ENCODE measurements around the gene EVA1B.

DNA sequence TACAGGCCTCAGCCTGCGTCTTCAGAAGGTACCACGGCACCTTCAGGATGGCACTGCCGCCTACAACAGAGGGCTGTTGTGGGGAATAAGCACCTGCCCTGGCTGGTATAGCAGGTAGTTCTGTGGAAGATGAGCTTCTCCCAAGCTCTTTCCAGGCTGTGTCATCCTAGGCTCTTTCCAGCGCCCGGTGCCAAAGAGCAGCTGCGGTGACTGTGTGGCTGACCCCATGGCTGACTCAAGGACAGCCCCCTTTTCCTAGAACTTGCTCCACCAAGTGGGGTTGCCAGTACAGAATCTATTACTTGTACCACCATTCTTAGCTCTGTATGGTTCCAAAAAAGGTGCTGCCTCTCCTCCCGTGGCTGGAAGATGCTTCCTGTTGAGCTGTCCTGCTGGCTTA lies 21.9 kb upstream of the EVA1B start:
- TF ChIP-seq, protein P1, sequence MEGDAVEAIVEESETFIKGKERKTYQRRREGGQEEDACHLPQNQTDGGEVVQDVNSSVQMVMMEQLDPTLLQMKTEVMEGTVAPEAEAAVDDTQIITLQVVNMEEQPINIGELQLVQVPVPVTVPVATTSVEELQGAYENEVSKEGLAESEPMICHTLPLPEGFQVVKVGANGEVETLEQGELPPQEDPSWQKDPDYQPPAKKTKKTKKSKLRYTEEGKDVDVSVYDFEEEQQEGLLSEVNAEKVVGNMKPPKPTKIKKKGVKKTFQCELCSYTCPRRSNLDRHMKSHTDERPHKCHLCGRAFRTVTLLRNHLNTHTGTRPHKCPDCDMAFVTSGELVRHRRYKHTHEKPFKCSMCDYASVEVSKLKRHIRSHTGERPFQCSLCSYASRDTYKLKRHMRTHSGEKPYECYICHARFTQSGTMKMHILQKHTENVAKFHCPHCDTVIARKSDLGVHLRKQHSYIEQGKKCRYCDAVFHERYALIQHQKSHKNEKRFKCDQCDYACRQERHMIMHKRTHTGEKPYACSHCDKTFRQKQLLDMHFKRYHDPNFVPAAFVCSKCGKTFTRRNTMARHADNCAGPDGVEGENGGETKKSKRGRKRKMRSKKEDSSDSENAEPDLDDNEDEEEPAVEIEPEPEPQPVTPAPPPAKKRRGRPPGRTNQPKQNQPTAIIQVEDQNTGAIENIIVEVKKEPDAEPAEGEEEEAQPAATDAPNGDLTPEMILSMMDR (conservative IDR thresholded peaks at IDR 0.05 in 1 of 2, IDR thresholded peaks at IDR 0.05 in 1 of 2; ENCODE audit: extremely low read depth in 1 of 2, insufficient read depth in 1 of 2, low read depth in 1 of 2, low read length in 2 of 2), result no peak
- no peak for TF ChIP-seq EZH2 (IDR thresholded peaks at IDR 0.05; ENCODE audit: borderline replicate concordance, low read length)
